NOMO-1 (cell line): ENCODE data around the gene FBXL16.

Experiments
- DNase-seq, 2 experiments: peaks; one replicate each; lab custom pipeline; 2025; ENCODE audit not compliant: unreplicated experiment in 2 of 2; lab: John Stamatoyannopoulos, UW

Gene FBXL16

GRCh38 chr16:711548-712320 lies 6.1 kb upstream of the FBXL16 start:
- peak; percentile 62 to 65 for DNase-seq

GRCh38 chr16:711084-711483 lies 5.5 kb upstream of the FBXL16 start:
- DNase-seq: no peak

GRCh38 chr16:710500-711075 lies 5.0 kb upstream of the FBXL16 start:
- no peak for DNase-seq

- DNase-seq: no peak
Observed at GRCh38 chr16:709566-710499, 4.2 kb upstream of the FBXL16 start.

GRCh38 chr16:708959-709358 lies 3.4 kb upstream of the FBXL16 start:
- no peak for DNase-seq

- DNase-seq: no peak
Observed at GRCh38 chr16:708019-708418, 2.4 kb upstream of the FBXL16 start.

GRCh38 chr16:707062-707538 lies 1.5 kb upstream of the FBXL16 start:
- DNase-seq: no peak

- no peak for DNase-seq
Observed at GRCh38 chr16:706189-707061, 824 bp upstream of the FBXL16 start.

- DNase-seq: no peak
Observed at GRCh38 chr16:704552-705380, 835 bp downstream of the FBXL16 start.

- DNase-seq: no peak
Observed at GRCh38 chr16:704047-704446, 1.6 kb downstream of the FBXL16 start.

GRCh38 chr16:703406-703805 lies 2.2 kb downstream of the FBXL16 start:
- DNase-seq: no peak

GRCh38 chr16:702341-702740 lies 3.3 kb downstream of the FBXL16 start:
- no peak for DNase-seq

GRCh38 chr16:700684-701584 lies 4.7 kb downstream of the FBXL16 start:
- DNase-seq: peak in 1 of 2 experiments; percentile 39

- no peak for DNase-seq
Observed at GRCh38 chr16:698911-699671, 6.5 kb downstream of the FBXL16 start.

- DNase-seq: peak; percentile 23 to 44
Observed at GRCh38 chr16:695355-696089, 10.1 kb downstream of the FBXL16 start.

- DNase-seq: no peak
Observed at GRCh38 chr16:694863-695354, 10.7 kb downstream of the FBXL16 start.
